ENCODE results near the gene CEP350.
"Not testable (repeated sequence)": the region's sequence is repeated elsewhere in the genome, so short reads cannot be mapped to it uniquely, and the experiment has no call there.

The CEP350 gene

DNA sequence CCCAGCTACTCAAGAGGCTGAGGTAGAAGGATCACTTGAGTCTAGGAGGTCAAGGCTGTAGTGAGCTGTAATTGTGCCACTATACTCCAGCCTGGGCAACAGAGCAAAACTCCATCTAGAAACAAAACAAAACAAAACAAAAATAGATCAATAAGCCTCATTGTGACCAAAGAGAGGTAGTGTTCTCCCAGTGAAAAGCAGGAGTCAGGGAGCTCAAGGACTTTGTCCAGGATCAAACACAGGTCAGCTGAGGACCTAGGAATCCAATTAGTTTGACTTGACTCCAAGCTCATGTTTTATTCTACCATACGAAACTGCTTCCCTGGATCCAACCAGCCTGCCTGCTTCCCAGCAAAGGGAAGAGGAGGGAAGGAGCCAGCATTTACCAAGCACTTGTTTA, 178.6 kb downstream of the CEP350 start:
- H3K9me3 Mint-ChIP-seq: peaks cover 7% of the 10 kb centered on the region
- H3K4me3 Mint-ChIP-seq: no peak overlapping the region
- no peak overlapping the region for H3K27ac Mint-ChIP-seq
- no peaks in the 10 kb centered on the region for H3K36me3 Mint-ChIP-seq (ENCODE audit: low read depth)
- H3K4me1 Mint-ChIP-seq (ENCODE audit: low read depth): peaks cover 15% of the 10 kb centered on the region
- H3K27me3 Mint-ChIP-seq: peaks cover 29% of the 10 kb centered on the region

- H3K36me3 Mint-ChIP-seq (ENCODE audit: low read depth); H3K9me3 Mint-ChIP-seq; H3K4me3 Mint-ChIP-seq; H3K27ac Mint-ChIP-seq: not testable (repeated sequence)
- Mint-ChIP-seq H3K4me1 (ENCODE audit: low read depth) (peaks cover 15% of the 10 kb centered on the region), H3K27me3 (peaks cover 29% of the 10 kb centered on the region)
These were observed 179.1 kb downstream of the CEP350 start for GRCh38 chr1:180133688-180134087.

DNA sequence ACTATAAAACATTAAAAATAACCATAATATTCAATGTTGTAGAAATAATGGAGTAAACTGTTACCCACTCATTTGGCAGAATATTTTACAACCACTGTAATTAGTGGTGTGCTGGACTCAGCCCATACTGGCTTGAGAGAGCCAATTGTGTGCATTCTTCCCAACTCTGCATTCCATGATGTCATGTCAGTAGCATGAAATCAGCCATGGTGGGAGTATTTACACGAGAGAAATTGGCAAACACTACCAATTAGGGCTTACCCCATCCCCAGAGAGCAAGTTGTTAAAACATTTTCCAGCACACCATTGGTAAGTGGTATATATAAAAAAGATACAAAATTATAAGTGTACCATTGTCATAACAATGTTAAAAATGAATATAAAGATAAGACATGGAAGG, 180.9 kb downstream of the CEP350 start:
- Mint-ChIP-seq H3K4me1 (ENCODE audit: low read depth) (peaks cover 15% of the 10 kb centered on the region), H3K4me3 (no peak overlapping the region), H3K27me3 (peaks cover 29% of the 10 kb centered on the region), H3K36me3 (ENCODE audit: low read depth) (no peaks in the 10 kb centered on the region), H3K9me3 (peaks cover 7% of the 10 kb centered on the region), H3K27ac (no peak overlapping the region)

- peaks cover 6% of the 10 kb centered on the region for H3K4me1 Mint-ChIP-seq (ENCODE audit: low read depth)
- peaks cover 7% of the 10 kb centered on the region for H3K9me3 Mint-ChIP-seq
- H3K27me3 Mint-ChIP-seq: peaks cover 25% of the 10 kb centered on the region
- H3K4me3 Mint-ChIP-seq: no peak overlapping the region
- no peaks in the 10 kb centered on the region for H3K36me3 Mint-ChIP-seq (ENCODE audit: low read depth)
- H3K27ac Mint-ChIP-seq: no peak overlapping the region
These were observed 181.8 kb downstream of the CEP350 start for GRCh38 chr1:180136331-180136967.

DNA sequence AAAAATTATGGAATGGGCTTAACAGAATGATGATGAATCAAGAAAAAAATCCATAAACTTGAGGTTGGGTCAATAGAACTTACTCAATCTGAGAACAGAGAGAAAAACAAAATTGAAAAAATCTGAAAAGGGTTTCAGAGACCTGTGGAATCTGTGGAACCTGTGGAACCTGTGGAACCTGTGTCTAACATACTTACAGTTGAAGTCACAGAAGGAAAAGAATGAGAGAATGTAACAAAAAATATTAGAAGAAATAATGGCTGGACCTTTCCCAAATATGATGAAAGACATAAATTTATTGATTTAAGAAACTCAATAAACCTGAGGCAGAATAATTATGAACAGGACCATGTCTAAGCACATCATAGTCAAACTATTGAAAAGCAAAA, 182.4 kb downstream of the CEP350 start:
- Mint-ChIP-seq H3K4me3 (no peak overlapping the region), H3K27ac (no peak overlapping the region), H3K9me3 (peaks cover 7% of the 10 kb centered on the region), H3K4me1 (ENCODE audit: low read depth) (peaks cover under 1% of the 10 kb centered on the region), H3K36me3 (ENCODE audit: low read depth) (no peaks in the 10 kb centered on the region), H3K27me3 (peaks cover 20% of the 10 kb centered on the region)

GRCh38 chr1:180137776-180138175, 183.2 kb downstream of the CEP350 start:
- peaks cover 7% of the 10 kb centered on the region for H3K9me3 Mint-ChIP-seq
- H3K27me3 Mint-ChIP-seq: peaks cover 19% of the 10 kb centered on the region
- no peak overlapping the region for H3K27ac Mint-ChIP-seq
- no peak overlapping the region for H3K4me3 Mint-ChIP-seq
- H3K36me3 Mint-ChIP-seq (ENCODE audit: low read depth): no peaks in the 10 kb centered on the region
- no peaks in the 10 kb centered on the region for H3K4me1 Mint-ChIP-seq (ENCODE audit: low read depth)

DNA sequence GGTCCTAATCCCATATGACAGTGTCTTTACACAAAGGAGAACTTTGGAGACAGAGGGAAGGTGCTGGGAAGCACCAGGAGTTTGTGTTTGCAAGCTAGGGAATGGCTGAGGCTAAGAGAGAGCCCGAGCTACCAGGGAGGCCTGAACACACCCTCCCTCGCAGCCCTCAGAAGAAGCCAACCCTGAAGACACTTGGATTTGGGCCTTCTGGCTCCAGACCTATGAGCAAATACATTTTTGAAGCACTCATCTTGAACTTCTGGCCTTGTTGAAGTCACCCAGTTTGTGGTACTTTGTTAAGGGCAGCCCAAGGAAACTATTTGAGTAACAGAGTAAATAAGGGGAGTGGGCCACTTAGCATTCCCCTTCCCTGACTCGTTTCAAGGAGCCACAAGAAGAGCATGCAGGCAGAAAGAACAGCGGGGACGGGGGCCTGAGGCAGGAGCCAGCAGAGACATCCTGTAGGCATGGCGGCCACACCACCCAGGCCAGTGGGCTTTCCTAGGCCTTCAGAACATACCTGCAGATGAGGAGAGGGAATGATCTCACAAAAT, 186.8 kb downstream of the CEP350 start:
- Mint-ChIP-seq H3K4me3 (no peak overlapping the region), H3K27me3 (peaks cover 12% of the 10 kb centered on the region), H3K9me3 (peaks cover 6% of the 10 kb centered on the region), H3K4me1 (ENCODE audit: low read depth) (no peaks in the 10 kb centered on the region), H3K27ac (no peak overlapping the region), H3K36me3 (ENCODE audit: low read depth) (no peaks in the 10 kb centered on the region)

GRCh38 chr1:180143359-180143758, 188.7 kb downstream of the CEP350 start:
- Mint-ChIP-seq H3K4me1 (ENCODE audit: low read depth) (no peaks in the 10 kb centered on the region), H3K27me3 (peaks cover 4% of the 10 kb centered on the region), H3K27ac (no peak overlapping the region), H3K9me3 (no peaks in the 10 kb centered on the region), H3K4me3 (no peak overlapping the region), H3K36me3 (ENCODE audit: low read depth) (no peaks in the 10 kb centered on the region)

DNA sequence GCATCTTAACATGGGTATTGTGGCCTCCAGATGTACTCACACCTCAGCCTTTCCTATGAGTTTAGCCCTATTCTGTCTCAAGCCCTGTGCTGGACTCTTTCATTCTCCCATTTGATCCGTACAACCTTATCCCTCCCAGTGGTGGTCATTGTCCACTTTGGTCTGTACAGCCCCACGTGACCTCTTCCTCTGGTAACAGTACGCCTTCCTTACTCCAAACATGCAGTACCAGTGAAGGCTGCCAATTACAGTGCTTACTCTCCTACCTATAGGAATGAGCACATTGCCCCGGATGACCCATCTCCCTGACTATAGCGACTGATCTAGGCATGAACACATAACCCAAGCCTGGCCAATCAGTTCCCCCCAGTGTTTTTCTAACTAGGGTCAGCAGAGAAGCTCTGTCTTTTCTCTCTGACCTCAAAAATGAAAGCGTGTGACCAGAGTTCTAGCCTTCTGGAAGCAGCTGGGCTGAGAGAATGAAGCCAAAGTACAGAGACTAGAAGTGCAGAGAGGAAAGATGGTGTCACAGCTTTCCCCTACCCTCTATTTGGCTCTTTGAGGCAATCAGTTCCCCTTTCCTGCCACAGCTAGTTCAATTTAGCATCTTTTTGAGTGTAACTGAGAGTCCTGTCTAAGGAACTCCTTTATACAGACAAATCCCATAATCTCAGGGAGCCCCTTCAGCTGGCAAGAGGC, 190.2 kb downstream of the CEP350 start:
- Mint-ChIP-seq H3K9me3 (no peaks in the 10 kb centered on the region), H3K4me1 (ENCODE audit: low read depth) (no peaks in the 10 kb centered on the region), H3K27me3 (peaks cover 4% of the 10 kb centered on the region), H3K36me3 (ENCODE audit: low read depth) (no peaks in the 10 kb centered on the region), H3K4me3 (no peak overlapping the region), H3K27ac (no peak overlapping the region)

- Mint-ChIP-seq H3K9me3 (no peaks in the 10 kb centered on the region), H3K4me1 (ENCODE audit: low read depth) (no peaks in the 10 kb centered on the region), H3K27ac (no peak overlapping the region), H3K36me3 (ENCODE audit: low read depth) (no peaks in the 10 kb centered on the region), H3K4me3 (no peak overlapping the region), H3K27me3 (peaks cover 4% of the 10 kb centered on the region)
These were observed 190.8 kb downstream of the CEP350 start for GRCh38 chr1:180145446-180145845.

GRCh38 chr1:180150982-180151381, 196.4 kb downstream of the CEP350 start:
- Mint-ChIP-seq H3K36me3 (ENCODE audit: low read depth) (no peaks in the 10 kb centered on the region), H3K4me3 (no peak overlapping the region), H3K27me3 (no peaks in the 10 kb centered on the region), H3K4me1 (ENCODE audit: low read depth) (peaks cover 14% of the 10 kb centered on the region), H3K9me3 (no peaks in the 10 kb centered on the region), H3K27ac (no peak overlapping the region)

- Mint-ChIP-seq H3K9me3 (no peaks in the 10 kb centered on the region), H3K27ac (no peak overlapping the region), H3K4me1 (ENCODE audit: low read depth) (peaks cover 19% of the 10 kb centered on the region), H3K4me3 (no peak overlapping the region), H3K27me3 (no peaks in the 10 kb centered on the region), H3K36me3 (ENCODE audit: low read depth) (no peaks in the 10 kb centered on the region)
These were observed 196.9 kb downstream of the CEP350 start for GRCh38 chr1:180151508-180151907.

DNA sequence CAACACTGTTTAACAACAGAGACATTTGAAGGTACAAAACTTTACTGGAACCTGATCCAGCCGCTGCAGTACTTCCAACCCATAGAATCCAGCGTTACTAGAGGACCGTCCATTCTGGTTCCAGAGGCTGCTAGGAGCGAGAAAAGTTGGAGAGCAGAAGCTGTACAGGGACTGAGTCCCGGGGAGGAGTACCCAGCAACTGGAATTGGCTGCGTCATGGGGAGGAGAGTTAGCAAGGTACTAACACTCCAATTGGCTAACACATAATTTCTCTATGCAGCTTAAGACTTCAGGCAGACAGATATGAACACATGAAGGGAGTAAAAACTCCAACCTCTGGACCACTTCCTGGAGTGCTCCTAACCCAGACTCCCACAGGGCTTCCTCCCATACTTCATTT, 198.0 kb downstream of the CEP350 start:
- no peaks in the 10 kb centered on the region for H3K9me3 Mint-ChIP-seq

DNA sequence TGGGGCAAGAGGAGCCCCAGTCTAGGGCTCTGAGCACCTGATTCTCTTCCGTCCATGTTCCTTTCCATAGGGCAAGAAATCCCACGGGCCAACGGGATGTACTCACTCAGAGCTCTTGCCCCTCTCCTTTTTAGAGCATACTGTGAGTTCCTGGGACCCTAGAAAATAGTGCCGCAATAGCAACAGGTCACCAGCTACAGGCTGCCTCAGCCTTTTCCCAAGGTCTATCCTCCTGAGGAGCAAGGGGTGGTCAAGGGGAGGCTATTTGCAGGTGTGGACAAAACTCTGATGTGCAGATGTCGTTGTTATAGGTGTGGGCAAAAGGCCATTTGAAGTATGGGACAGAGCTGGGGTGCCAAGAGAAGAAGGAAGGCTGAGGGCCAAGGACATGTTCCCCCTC, 198.4 kb downstream of the CEP350 start:
- Mint-ChIP-seq H3K4me3 (peak overlapping the region; percentile 87), H3K27me3 (no peaks in the 10 kb centered on the region), H3K4me1 (ENCODE audit: low read depth) (peaks cover 30% of the 10 kb centered on the region), H3K36me3 (ENCODE audit: low read depth) (peaks cover 2% of the 10 kb centered on the region), H3K9me3 (no peaks in the 10 kb centered on the region), H3K27ac (peak overlapping the region; percentile 68)

More for the DNA sequence above, 198.0 kb downstream of the CEP350 start:
- Mint-ChIP-seq H3K27me3 (no peaks in the 10 kb centered on the region), H3K27ac (no peak overlapping the region), H3K4me1 (ENCODE audit: low read depth) (peaks cover 30% of the 10 kb centered on the region), H3K36me3 (ENCODE audit: low read depth) (no peaks in the 10 kb centered on the region), H3K4me3 (no peak overlapping the region)

GRCh38 chr1:180154003-180154324, 199.4 kb downstream of the CEP350 start:
- H3K9me3 Mint-ChIP-seq: no peaks in the 10 kb centered on the region
- H3K4me3 Mint-ChIP-seq: peak overlapping the region; percentile 87
- H3K4me1 Mint-ChIP-seq (ENCODE audit: low read depth): peaks cover 33% of the 10 kb centered on the region
- H3K27me3 Mint-ChIP-seq: no peaks in the 10 kb centered on the region
- peak overlapping the region; percentile 68 for H3K27ac Mint-ChIP-seq
- H3K36me3 Mint-ChIP-seq (ENCODE audit: low read depth): peaks cover 6% of the 10 kb centered on the region

All from stimulated activated naive CD8-positive, alpha-beta T cell treated with anti-CD3 and anti-CD28 coated beads, Interleukin-15, Interleukin-2, amounts not matched to agents 100 ng/mL and 50 ng/mL, for 24 hours (primary cell).